Tibial artery (tissue), 4 donors: Measurements from ENCODE around the gene HNF4A.

Source experiments
- DNase-seq, 2 donors: peaks; one replicate each; pipeline ENCODE4 v3.0.0-alpha.2; 2019
- H3K27ac ChIP-seq, 2 donors: fragments of 200-600 bp; sonication (generic) in 1 of 2; 1 replicate in 1 of 2; 2 replicates in 1 of 2; pipeline ENCODE4 v1.5.1; 2018 to 2019; ENCODE audit warnings: mild to moderate bottlenecking in 1 of 2
- H3K27me3 ChIP-seq, 2 donors: fragments of 200-600 bp; sonication (generic) in 1 of 2; one replicate each; pipeline versions ENCODE4 v1.5.1 to v1.6.0; 2016 to 2019
- H3K36me3 ChIP-seq, 3 donors: fragments of 200-600 bp; sonication (generic) in 2 of 3; one replicate each; pipeline ENCODE4 v1.5.1; 2016 to 2019; ENCODE audit warnings: mild to moderate bottlenecking in 2 of 3
- H3K4me1 ChIP-seq, 4 donors: fragments of 200-600 bp; sonication (generic) in 2 of 4; 1 replicate in 3 of 4; 2 replicates in 1 of 4; pipeline ENCODE4 v1.5.1; 2016 to 2019
- H3K4me3 ChIP-seq, 2 donors: fragments of 200-600 bp; sonication (generic) in 1 of 2; 1 replicate in 1 of 2; 2 replicates in 1 of 2; pipeline ENCODE4 v1.5.1; 2018 to 2019; ENCODE audit warnings: mild to moderate bottlenecking in 2 of 2
- H3K9me3 ChIP-seq, 3 donors: fragments of 200-600 bp; sonication (generic) in 1 of 3; one replicate each; pipeline ENCODE4 v1.5.1; 2016 to 2019
- CTCF ChIP-seq, 2 experiments: fragments of 200-600 bp in 1 of 2; fragments of 450-650 bp in 1 of 2; IDR thresholded peaks; one replicate each; pipeline ENCODE4 v1.5.1; 2017 to 2019; ENCODE audit warnings: antibody characterized with exemption in 2 of 2, mild to moderate bottlenecking in 1 of 2, moderate library complexity in 1 of 2
- intact Hi-C: fragments of 100-400 bp; cut with DNase I; formaldehyde crosslinking; loops from one replicate; pipeline ENCODE4 v1.15.0; 2023; ENCODE audit warnings: low total_unique reads

HNF4A gene

GRCh38 chr20:44422083-44422482, 66.6 kb downstream of the HNF4A start:
- Histone ChIP-seq H3K27ac (no peak overlapping the region), H3K4me1 (no peaks in the 10 kb centered on the region), H3K9me3 (no peaks in the 10 kb centered on the region), H3K4me3 (no peak overlapping the region), H3K27me3 (peaks cover 0 to 34% of the 10 kb centered on the region in 2 donors), H3K36me3 (no peaks in the 10 kb centered on the region)
- intact Hi-C loops = no loop called here
- no peak for TF ChIP-seq CTCF (IDR thresholded peaks at IDR 0.05)
- DNase-seq = no peak

GRCh38 chr20:44423480-44423879, 68.0 kb downstream of the HNF4A start:
- TF ChIP-seq CTCF (IDR thresholded peaks at IDR 0.05) = no peak
- DNase-seq = no peak
- Histone ChIP-seq H3K36me3 (no peaks in the 10 kb centered on the region), H3K4me1 (no peaks in the 10 kb centered on the region), H3K4me3 (no peak overlapping the region), H3K27me3 (peaks cover 0 to 34% of the 10 kb centered on the region in 2 donors), H3K27ac (no peak overlapping the region), H3K9me3 (no peaks in the 10 kb centered on the region)
- intact Hi-C loops = no loop called here

- intact Hi-C loops = no loop called here
- peaks cover 0 to 34% of the 10 kb centered on the region in 2 donors for H3K27me3 ChIP-seq
- H3K4me3 ChIP-seq = no peak overlapping the region
- no peak for TF ChIP-seq CTCF (IDR thresholded peaks at IDR 0.05)
- no peaks in the 10 kb centered on the region for H3K36me3 ChIP-seq
- DNase-seq = no peak
- no peaks in the 10 kb centered on the region for H3K9me3 ChIP-seq
- H3K27ac ChIP-seq = no peak overlapping the region
- no peaks in the 10 kb centered on the region for H3K4me1 ChIP-seq
Observed at GRCh38 chr20:44424039-44424495, 68.6 kb downstream of the HNF4A start.

GRCh38 chr20:44425923-44426322, 70.4 kb downstream of the HNF4A start:
- Histone ChIP-seq H3K9me3 (no peaks in the 10 kb centered on the region), H3K27me3 (peaks cover 0 to 40% of the 10 kb centered on the region in 2 donors), H3K4me3 (no peak overlapping the region), H3K36me3 (no peaks in the 10 kb centered on the region), H3K27ac (no peak overlapping the region), H3K4me1 (no peaks in the 10 kb centered on the region)
- TF ChIP-seq CTCF (IDR thresholded peaks at IDR 0.05) = no peak
- DNase-seq = no peak
- intact Hi-C loops = no loop called here

- H3K9me3 ChIP-seq = no peaks in the 10 kb centered on the region
- H3K27me3 ChIP-seq = peaks cover 0 to 44% of the 10 kb centered on the region in 2 donors
- no peak overlapping the region for H3K4me3 ChIP-seq
- no peak for TF ChIP-seq CTCF (IDR thresholded peaks at IDR 0.05)
- intact Hi-C loops = no loop called here
- no peak overlapping the region for H3K27ac ChIP-seq
- H3K4me1 ChIP-seq = no peaks in the 10 kb centered on the region
- no peaks in the 10 kb centered on the region for H3K36me3 ChIP-seq
- DNase-seq = no peak
Observed at GRCh38 chr20:44426879-44427790, 71.6 kb downstream of the HNF4A start.
